HepG2 (cell line): Measurements from ENCODE around the gene LEMD2. TPM values are rescaled to one million over a fixed set of nuclear protein-coding genes. Genes with fewer than 3 reads are reported as not detected.
A peak's percentile ranks its signal among the peaks of the same experiment; 100 is the strongest.

Experiments
- ARNT2 ChIP-seq: sonication (generic); formaldehyde crosslinking; IDR thresholded peaks from 2 replicates; pipeline ENCODE4 v1.8.0; 2022; ENCODE audit warnings: mild to moderate bottlenecking, low read depth, missing genetic modification reagents, moderate library complexity
- CREM ChIP-seq, 2 experiments: sonication (generic) in 1 of 2; formaldehyde crosslinking in 1 of 2; IDR thresholded peaks; 2 replicates each; pipeline versions ENCODE4 v1.4.0 to v1.6.1; 2016 to 2020; ENCODE audit warnings: antibody characterized with exemption in 1 of 2, mild to moderate bottlenecking in 1 of 2, missing genetic modification reagents in 1 of 2
- FOXC1 ChIP-seq: sonication (generic); formaldehyde crosslinking; IDR thresholded peaks from 2 replicates; pipeline ENCODE4 v1.8.0; 2022; ENCODE audit warnings: mild to moderate bottlenecking, missing genetic modification reagents, borderline replicate concordance
- KLF13 ChIP-seq: sonication (generic); formaldehyde crosslinking; IDR thresholded peaks from 2 replicates; pipeline ENCODE4 v1.4.0; 2020; ENCODE audit warnings: mild to moderate bottlenecking, missing genetic modification reagents
- MAFK ChIP-seq, 2 experiments: IDR thresholded peaks in 1 of 2; conservative IDR thresholded peaks in 1 of 2; 2 replicates each; pipeline ENCODE4 v1.6.1; 2011; ENCODE audit warnings: improper control_type of control experiment in 2 of 2, low read length in 2 of 2
- PHF5A ChIP-seq: IDR thresholded peaks from one replicate; pipeline ENCODE4 v1.6.1; 2018; ENCODE audit warnings: low read depth, missing genetic modification reagents; ENCODE audit not compliant: unreplicated experiment
- POLR2AphosphoS2 ChIP-seq: IDR thresholded peaks from 2 replicates; pipeline ENCODE4 v1.6.1; 2011; ENCODE audit warnings: low read depth, low read length, improper control_type of control experiment
- RAD51 ChIP-seq: fragments of 450-650 bp; IDR thresholded peaks from 2 replicates; pipeline ENCODE4 v1.6.1; 2016; ENCODE audit warnings: borderline replicate concordance
- SCMH1 ChIP-seq: sonication (generic); formaldehyde crosslinking; IDR thresholded peaks from 2 replicates; pipeline ENCODE4 v1.9.0; 2021; ENCODE audit warnings: missing genetic modification reagents, mild to moderate bottlenecking, borderline replicate concordance
- TMF1 ChIP-seq: sonication (generic); formaldehyde crosslinking; IDR thresholded peaks from 2 replicates; pipeline ENCODE4 v1.8.1; 2022; ENCODE audit warnings: low read depth, missing genetic modification reagents
- ZBTB38 ChIP-seq: sonication (generic); formaldehyde crosslinking; IDR thresholded peaks from 2 replicates; pipeline ENCODE4 v1.5.1; 2020; ENCODE audit warnings: mild to moderate bottlenecking, missing genetic modification reagents
- ZNF468 ChIP-seq: sonication (generic); formaldehyde crosslinking; IDR thresholded peaks from 2 replicates; pipeline ENCODE4 v1.8.0; 2022; ENCODE audit warnings: mild to moderate bottlenecking, moderate library complexity, missing genetic modification reagents
- ZNF546 ChIP-seq: sonication (generic); formaldehyde crosslinking; conservative IDR thresholded peaks from 2 replicates; pipeline ENCODE4 v1.8.1; 2023; ENCODE audit warnings: mild to moderate bottlenecking, missing genetic modification reagents
- ZNF75D ChIP-seq: sonication (generic); formaldehyde crosslinking; IDR thresholded peaks from 2 replicates; pipeline ENCODE4 v1.8.1; 2023; ENCODE audit warnings: missing genetic modification reagents, mild to moderate bottlenecking, borderline replicate concordance
- ZNF879 ChIP-seq: sonication (generic); formaldehyde crosslinking; IDR thresholded peaks from 2 replicates; pipeline ENCODE4 v1.8.1; 2023; ENCODE audit warnings: missing genetic modification reagents
- ZSCAN31 ChIP-seq: sonication (generic); formaldehyde crosslinking; IDR thresholded peaks from 2 replicates; pipeline ENCODE4 v1.5.0; 2020; ENCODE audit warnings: low read depth, mild to moderate bottlenecking, missing genetic modification reagents
- polyA plus RNA-seq, 8 experiments: library from polyadenylated mRNA; depleted of rRNA in 3 of 8; stranded (reverse) in 7 of 8; unstranded in 1 of 8; fragments of >200 nt; fragmentation: Illumina TruSeq in 4 of 8; extraction: Trizol in 4 of 8; gene quantifications; 2 replicates each; pipeline versions ENCODE4 v1.2.1 to v1.2.3, GENCODE V29; 2011 to 2016; ENCODE audit warnings: low read depth in 4 of 8, missing spikeins in 1 of 8, mixed read lengths in 1 of 8; ENCODE audit not compliant: insufficient read depth in 1 of 8
- total RNA-seq, 5 experiments: library from RNA; depleted of rRNA; stranded (reverse); fragments of >200 nt; fragmentation: Illumina TruSeq; extraction: Trizol; gene quantifications; 2 replicates each; pipeline ENCODE4 v1.2.3, GENCODE V29; 2016; ENCODE audit warnings: low read depth in 1 of 5
- TF ChIP-seq, protein P1 (sequence below): sonication (generic); formaldehyde crosslinking; IDR thresholded peaks from 2 replicates; pipeline ENCODE4 v1.5.0; 2020; ENCODE audit warnings: missing genetic modification reagents
- TF ChIP-seq, protein P2 (sequence below): sonication (generic); formaldehyde crosslinking; IDR thresholded peaks from 2 replicates; pipeline ENCODE4 v1.5.0; 2020; ENCODE audit warnings: missing genetic modification reagents
- TF ChIP-seq, protein P3 (sequence below): sonication (generic); formaldehyde crosslinking; IDR thresholded peaks from 2 replicates; pipeline ENCODE4 v1.8.1; 2023; ENCODE audit warnings: mild to moderate bottlenecking, missing genetic modification reagents
- TF ChIP-seq, protein P4 (sequence below): sonication (generic); formaldehyde crosslinking; IDR thresholded peaks from 2 replicates; pipeline ENCODE4 v1.5.0; 2020; ENCODE audit warnings: missing genetic modification reagents
- TF ChIP-seq, protein P5 (sequence below): IDR thresholded peaks from 2 replicates; pipeline ENCODE4 v1.6.1; 2016; ENCODE audit warnings: low read depth, borderline replicate concordance
- TF ChIP-seq, protein P6 (sequence below): IDR thresholded peaks from 2 replicates; pipeline ENCODE4 v1.6.1; 2016; ENCODE audit warnings: missing biosample characterization, missing genetic modification reagents, low read depth

Gene LEMD2
- total and polyA plus RNA-seq, 2 of the 13 experiments (the other 11 are each of a cell fraction or from before 2014, with no cell fraction given), result 45.2 to 62.9 TPM

DNA sequence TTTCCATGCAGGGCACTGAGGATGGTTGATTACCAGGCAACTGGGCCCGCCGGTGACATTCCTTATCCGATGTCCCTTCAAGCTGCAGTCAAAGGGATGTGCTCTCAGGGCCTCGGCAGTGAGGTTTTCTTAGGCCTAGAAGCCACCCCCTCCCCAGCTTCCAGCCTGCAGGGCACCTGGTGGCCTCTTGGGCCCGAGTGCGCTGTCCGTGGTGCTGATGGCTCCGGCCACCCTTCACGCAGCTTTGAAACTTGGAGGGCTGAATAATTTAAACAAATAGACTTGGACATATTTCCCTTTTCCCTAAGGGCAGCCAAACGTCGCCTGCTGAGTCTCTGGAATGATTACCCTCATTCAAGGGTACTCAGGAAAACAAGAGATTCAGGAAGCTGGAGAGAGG is 23.7 kb upstream of the LEMD2 start (continued):
- TF ChIP-seq TMF1 (CRISPR knock-in tag), result peak; percentile 91; the same call in 1 of the 2 replicates
- TF ChIP-seq, protein P1, sequence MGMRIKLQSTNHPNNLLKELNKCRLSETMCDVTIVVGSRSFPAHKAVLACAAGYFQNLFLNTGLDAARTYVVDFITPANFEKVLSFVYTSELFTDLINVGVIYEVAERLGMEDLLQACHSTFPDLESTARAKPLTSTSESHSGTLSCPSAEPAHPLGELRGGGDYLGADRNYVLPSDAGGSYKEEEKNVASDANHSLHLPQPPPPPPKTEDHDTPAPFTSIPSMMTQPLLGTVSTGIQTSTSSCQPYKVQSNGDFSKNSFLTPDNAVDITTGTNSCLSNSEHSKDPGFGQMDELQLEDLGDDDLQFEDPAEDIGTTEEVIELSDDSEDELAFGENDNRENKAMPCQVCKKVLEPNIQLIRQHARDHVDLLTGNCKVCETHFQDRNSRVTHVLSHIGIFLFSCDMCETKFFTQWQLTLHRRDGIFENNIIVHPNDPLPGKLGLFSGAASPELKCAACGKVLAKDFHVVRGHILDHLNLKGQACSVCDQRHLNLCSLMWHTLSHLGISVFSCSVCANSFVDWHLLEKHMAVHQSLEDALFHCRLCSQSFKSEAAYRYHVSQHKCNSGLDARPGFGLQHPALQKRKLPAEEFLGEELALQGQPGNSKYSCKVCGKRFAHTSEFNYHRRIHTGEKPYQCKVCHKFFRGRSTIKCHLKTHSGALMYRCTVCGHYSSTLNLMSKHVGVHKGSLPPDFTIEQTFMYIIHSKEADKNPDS (CRISPR knock-in tag), result no peak
- TF ChIP-seq MAFK (conservative IDR thresholded peaks at IDR 0.05 in 1 of 2, IDR thresholded peaks at IDR 0.05 in 1 of 2; ENCODE audit: low read length in 2 of 2), result no peak
- TF ChIP-seq ARNT2 (CRISPR knock-in tag), result peak; percentile 89
- TF ChIP-seq, protein P2, sequence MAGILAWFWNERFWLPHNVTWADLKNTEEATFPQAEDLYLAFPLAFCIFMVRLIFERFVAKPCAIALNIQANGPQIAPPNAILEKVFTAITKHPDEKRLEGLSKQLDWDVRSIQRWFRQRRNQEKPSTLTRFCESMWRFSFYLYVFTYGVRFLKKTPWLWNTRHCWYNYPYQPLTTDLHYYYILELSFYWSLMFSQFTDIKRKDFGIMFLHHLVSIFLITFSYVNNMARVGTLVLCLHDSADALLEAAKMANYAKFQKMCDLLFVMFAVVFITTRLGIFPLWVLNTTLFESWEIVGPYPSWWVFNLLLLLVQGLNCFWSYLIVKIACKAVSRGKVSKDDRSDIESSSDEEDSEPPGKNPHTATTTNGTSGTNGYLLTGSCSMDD (CRISPR knock-in tag), result no peak
- TF ChIP-seq, protein P3, sequence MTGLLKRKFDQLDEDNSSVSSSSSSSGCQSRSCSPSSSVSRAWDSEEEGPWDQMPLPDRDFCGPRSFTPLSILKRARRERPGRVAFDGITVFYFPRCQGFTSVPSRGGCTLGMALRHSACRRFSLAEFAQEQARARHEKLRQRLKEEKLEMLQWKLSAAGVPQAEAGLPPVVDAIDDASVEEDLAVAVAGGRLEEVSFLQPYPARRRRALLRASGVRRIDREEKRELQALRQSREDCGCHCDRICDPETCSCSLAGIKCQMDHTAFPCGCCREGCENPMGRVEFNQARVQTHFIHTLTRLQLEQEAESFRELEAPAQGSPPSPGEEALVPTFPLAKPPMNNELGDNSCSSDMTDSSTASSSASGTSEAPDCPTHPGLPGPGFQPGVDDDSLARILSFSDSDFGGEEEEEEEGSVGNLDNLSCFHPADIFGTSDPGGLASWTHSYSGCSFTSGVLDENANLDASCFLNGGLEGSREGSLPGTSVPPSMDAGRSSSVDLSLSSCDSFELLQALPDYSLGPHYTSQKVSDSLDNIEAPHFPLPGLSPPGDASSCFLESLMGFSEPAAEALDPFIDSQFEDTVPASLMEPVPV (CRISPR knock-in tag), result no peak
- TF ChIP-seq, protein P4, sequence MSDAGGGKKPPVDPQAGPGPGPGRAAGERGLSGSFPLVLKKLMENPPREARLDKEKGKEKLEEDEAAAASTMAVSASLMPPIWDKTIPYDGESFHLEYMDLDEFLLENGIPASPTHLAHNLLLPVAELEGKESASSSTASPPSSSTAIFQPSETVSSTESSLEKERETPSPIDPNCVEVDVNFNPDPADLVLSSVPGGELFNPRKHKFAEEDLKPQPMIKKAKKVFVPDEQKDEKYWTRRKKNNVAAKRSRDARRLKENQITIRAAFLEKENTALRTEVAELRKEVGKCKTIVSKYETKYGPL (CRISPR knock-in tag), result peak; percentile 82
- peak; percentile 89; the same call in 1 of the 2 replicates for TF ChIP-seq FOXC1 (CRISPR knock-in tag)
- TF ChIP-seq RAD51, result no peak
- TF ChIP-seq SCMH1, result no peak
- TF ChIP-seq ZNF546 (CRISPR knock-in tag), result no peak
- 0 out of 2 replicates have a peak, but pooled peaks have one; percentile 59 for TF ChIP-seq ZNF468
- TF ChIP-seq, protein P5, sequence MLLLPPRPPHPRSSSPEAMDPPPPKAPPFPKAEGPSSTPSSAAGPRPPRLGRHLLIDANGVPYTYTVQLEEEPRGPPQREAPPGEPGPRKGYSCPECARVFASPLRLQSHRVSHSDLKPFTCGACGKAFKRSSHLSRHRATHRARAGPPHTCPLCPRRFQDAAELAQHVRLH (CRISPR knock-in tag), result peak; percentile 92; the same call in 1 of the 2 replicates
- TF ChIP-seq POLR2AphosphoS2, result no peak
- TF ChIP-seq ZNF879 (CRISPR knock-in tag), result peak; percentile 88; the same call in 1 of the 2 replicates
- TF ChIP-seq ZNF75D (CRISPR knock-in tag), result 0 out of 2 replicates have a peak, but pooled peaks have one; percentile 79
- TF ChIP-seq ZBTB38 (CRISPR knock-in tag), result no peak; the same call in 1 of the 2 replicates
- 0 out of 2 replicates have a peak, but pooled peaks have one; percentile 39 for TF ChIP-seq KLF13 (CRISPR knock-in tag)
- no peak for TF ChIP-seq PHF5A (CRISPR knock-in tag)
- TF ChIP-seq, protein P6, sequence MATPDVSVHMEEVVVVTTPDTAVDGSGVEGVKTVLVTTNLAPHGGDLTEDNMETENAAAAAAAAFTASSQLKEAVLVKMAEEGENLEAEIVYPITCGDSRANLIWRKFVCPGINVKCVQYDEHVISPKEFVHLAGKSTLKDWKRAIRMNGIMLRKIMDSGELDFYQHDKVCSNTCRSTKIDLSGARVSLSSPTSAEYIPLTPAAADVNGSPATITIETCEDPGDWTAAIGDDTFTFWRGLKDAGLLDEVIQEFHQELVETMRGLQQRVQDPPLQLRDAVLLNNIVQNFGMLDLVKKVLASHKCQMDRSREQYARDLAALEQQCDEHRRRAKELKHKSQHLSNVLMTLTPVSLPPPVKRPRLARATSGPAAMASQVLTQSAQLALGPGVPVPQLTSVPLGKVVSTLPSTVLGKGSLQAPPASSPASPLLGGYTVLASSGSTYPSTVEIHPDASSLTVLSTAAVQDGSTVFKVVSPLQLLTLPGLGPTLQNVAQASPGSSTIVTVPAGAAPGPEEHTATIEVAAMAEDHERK (CRISPR knock-in tag), result no peak
- no peak for TF ChIP-seq CREM (IDR thresholded peaks at IDR 0.05)
- no peak for TF ChIP-seq CREM (CRISPR knock-in tag; IDR thresholded peaks at IDR 0.05)
- peak; percentile 40; the same call in 1 of the 2 replicates for TF ChIP-seq ZSCAN31 (CRISPR knock-in tag)
